Measurements from ENCODE around the gene LYPD6B.

Gene LYPD6B

DNA sequence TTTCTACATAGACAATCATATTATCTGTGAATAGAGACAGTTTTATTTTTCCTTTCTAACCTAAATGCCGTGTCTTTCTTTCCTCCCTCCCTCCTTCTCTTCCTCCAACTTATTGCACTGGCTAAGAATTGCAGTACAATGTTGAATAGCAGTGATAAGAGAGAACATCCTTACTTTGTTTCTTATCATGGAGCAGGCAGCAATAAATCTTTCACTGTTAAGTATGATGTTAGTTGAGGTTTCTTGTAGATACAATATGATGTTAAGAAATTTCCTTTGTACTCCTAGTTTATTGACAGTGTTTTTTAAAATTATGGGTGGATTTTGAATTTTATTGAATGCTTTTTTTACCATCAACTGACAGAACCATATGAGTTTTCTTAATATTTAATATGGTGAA, 6.0 kb downstream of the LYPD6B start:
- no peak for DNase-seq

DNA sequence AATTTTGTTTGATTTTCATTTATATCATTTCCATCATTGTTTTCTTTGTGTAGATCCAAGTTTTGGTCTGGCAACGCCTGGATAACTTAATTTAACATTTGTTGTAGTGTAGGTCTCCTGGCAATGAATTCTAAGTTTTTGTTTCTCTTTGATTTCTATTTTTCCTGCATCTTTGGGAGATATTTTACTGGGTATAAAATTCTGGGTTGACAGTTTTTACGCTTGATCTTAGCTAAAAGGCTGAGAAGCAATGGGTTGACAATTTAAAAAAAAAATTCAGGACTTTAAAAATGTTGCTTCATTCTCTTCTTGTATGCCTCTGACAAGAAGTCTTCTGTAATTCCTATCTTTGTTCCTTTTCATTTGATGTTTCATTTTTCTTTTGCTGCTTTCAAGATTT, 8.6 kb downstream of the LYPD6B start:
- DNase-seq = no peak

DNA sequence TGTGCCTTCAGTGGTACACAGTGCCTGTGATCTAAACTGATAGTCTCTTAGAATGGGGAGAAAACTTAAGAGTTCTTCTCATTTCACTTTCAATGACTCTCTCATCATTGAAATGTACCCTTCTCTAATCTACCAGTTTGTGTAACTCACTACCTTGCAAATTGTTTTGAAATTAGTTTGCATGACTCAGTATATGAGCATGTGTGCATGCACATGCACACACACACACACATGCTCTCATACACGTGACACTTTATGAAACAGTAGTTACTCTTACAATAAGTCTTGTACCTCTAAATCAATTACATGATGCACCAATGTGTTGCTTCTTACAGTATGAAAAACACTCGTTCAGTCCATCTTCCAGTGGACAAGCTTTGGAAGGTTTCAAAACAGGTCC, 10.6 kb downstream of the LYPD6B start:
- DNase-seq = no peak

DNA sequence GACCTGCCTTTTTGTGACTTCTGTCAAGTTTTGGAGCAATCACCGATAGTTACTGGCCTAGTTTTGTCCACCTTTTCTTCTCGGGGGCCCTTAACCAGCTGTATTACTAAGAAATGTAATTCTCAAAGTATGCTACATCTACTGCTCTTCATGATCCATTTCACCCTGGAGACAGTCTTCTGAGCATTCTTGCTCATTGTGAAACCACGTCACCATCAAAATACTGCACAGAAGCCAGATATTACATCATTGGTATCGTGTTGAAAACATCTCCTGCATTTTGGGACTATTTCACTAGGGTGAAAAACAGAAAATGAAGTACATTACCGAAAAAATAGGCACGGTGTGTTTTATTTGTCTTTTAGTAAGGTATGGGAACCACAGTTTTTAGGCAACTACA, 11.7 kb downstream of the LYPD6B start:
- no peak for DNase-seq

DNA sequence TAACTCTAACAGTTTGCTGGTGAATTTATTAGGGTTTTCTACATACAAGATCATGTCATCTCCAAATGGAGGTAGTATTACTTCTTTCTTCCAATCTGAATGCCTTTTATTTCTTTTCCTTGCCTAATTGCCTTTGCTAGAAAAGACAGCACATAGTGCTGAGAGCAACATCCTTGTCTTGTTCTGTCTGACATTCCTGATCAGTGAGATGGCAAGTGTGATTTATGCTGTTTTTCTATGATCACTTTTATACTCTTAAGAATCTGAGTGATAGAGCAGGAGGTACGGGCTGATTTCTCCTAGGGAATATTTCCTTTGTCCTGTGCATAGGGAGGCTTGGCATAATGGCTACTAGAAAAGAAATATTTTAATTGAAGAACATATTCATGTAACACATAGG, 17.3 kb downstream of the LYPD6B start:
- DNase-seq = no peak

DNA sequence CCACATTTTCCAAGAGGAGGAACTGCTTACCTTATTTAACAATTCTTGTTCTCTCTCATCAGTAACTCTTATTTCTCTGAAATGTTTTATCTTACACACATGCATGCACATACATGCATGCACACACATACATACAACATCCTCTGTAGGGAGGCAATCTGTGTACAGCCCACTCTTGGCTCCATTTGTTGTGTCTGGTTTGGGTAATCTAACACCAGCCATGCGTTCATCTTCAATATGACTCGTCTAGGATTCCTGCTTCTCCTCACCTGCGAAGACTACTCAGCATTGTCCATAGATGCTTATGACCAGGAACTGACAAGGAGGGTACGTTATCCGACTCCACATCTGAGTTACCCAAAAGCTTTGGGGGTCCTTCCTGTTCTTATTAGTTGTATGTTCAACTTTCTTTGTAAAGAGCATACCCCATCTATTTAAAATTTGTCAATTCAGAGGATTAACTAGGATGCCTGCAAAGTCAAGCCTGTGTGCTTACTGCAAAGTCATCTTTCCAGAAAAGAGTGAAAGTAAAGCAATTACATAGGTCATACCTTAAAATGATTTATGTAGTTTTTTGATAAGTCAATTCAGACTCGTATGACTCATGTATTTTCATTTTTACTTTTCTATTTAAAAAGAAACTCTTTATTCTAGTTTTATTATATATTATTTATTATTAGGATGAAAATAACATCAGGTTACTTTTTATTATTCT, 18.2 kb downstream of the LYPD6B start:
- no peak for DNase-seq

DNA sequence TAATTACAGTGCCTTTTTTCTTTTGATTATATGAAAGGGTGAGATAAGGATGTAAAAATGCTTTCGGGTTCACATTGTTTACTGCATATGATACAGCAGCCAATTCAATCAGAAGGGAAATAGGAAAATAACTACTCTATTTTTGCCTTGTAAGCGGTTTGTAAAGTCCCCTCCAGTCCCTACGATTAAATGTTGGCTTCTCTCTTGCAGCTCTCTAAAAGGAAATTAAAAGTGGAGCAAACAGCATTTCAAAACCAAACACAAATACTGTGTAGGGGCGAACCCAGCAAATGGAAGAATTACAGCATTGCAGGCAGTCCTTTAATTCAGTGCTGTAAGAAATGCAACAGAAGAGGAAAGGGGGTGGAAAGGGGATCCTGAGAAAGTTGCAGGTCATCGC, 18.9 kb downstream of the LYPD6B start:
- DNase-seq = no peak

DNA sequence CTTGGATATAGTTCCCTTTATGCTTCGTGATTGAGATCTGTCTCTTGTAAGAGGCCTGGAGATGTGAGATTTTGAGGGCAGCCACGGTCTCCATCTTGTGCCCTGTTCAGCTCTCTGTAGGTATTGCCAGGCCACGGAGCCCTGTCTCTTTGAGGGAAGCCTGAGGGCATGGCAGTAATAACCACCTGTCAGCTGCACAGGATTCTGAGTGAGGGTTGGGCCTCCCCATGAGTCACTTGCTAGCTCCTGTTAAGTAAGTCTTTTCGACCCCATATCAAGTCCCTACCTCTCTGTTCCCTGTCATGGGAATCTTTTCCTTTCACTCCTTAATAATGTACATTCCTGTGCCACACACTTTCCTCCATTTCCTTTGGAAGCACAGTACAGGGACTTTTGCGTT, 20.4 kb downstream of the LYPD6B start:
- DNase-seq = no peak

DNA sequence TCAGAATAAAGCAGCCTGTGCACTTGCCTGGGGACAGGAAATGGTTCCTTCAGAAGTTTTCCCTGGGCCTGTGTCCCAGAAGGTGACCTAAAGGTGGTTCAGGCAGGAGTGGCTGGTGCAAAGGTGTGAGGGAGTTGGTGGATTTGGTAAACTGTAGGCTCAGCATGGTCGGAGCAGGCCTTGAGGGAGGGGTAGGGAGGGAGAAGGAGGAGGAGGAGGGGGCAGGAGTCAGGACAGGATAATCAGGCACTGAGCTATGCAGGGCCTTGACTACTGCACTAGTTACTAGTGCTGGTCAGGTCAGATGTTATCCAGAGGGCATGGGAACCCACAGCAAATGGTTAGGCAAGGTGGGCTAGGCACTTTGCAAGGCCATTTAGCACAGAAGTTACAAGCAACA, 21.3 kb downstream of the LYPD6B start:
- DNase-seq = no peak

DNA sequence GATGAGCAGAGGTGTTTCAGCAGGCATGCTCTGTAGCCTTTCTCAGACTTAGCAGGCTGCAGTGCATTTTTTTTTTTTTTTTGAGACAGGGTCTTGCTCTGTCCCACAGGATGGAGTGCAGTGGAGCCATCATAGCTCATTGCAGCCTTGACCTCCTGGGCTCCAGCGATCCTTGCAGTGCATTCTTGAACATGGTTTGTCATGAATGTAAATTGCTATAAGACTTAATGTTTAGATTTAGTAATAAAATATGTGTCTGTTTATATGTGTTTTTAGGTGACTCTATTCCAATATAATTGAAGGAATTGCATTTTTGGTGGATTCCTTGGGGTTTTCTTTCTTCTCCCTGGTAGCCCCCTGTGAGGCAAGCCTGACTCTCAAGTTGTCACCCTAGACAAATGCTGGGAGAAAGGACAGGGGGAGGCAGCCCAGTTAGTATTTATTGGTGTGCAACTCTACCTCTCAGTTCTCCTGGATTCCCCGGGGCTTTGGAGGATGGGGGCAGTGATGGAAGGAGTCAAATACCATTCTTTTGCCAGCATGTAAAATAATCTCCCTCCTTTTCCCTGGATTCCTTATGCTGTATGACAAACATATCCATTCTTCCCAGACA, 22.7 kb downstream of the LYPD6B start:
- no peak for DNase-seq

DNA sequence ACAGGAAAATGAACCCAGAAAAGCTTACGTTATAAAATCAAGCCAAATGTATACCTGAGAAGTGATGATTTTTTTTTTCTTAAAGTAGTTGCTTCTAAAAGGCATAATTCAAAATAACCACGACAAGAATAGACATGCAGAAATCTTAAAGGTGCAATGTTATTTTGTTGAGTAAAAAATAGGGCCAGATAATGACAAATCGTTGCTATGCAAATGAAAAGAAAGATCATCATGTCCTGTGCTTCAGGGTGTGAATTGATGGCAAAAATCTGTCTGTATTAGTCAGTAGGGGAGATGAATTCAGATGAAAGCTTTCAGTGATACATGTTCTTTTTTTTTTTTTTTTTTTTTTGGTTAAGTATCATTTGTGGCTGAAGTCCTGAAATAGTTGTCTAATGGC, 24.0 kb downstream of the LYPD6B start:
- no peak for DNase-seq

DNA sequence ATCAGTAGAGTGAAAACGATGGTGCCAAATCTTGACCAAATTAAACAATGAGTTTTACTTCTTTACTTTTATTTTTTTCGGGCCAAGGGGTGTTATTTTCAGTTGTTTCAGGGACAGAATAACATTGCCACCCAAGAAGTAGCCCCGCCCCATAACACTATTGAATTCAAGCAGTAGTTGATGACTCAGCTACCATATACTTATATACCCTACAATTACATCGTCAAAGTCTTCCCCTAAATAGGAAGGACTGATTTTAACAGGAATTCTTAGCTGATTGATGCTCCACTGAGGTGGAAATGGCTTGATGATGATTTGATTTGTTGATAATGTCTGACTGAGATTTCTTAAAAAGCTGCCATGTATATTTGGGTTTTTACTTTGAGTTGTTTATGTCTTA, 24.7 kb downstream of the LYPD6B start:
- no peak for DNase-seq

DNA sequence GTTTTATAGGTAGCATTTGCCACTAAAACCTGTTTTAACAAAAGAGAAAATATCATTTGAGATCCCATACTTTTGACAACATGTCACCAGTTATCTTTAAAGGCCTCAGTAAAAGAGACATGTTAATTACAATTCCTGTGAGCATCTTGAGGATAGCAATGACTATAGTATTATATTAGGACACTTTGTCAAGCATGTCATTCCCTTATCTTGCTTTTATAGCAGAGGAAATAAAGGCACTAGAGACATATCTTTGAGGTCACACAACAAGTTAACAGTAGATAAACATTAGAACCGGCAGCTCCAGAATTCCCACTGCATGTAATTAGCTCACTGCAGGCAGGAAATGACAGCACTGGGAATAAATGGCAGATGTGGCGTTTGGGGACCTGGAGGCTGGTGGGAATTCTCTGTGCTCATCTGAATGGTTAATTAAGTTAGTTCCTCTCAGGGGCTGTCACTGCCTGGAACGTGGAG, 25.9 kb downstream of the LYPD6B start:
- DNase-seq = no peak

DNA sequence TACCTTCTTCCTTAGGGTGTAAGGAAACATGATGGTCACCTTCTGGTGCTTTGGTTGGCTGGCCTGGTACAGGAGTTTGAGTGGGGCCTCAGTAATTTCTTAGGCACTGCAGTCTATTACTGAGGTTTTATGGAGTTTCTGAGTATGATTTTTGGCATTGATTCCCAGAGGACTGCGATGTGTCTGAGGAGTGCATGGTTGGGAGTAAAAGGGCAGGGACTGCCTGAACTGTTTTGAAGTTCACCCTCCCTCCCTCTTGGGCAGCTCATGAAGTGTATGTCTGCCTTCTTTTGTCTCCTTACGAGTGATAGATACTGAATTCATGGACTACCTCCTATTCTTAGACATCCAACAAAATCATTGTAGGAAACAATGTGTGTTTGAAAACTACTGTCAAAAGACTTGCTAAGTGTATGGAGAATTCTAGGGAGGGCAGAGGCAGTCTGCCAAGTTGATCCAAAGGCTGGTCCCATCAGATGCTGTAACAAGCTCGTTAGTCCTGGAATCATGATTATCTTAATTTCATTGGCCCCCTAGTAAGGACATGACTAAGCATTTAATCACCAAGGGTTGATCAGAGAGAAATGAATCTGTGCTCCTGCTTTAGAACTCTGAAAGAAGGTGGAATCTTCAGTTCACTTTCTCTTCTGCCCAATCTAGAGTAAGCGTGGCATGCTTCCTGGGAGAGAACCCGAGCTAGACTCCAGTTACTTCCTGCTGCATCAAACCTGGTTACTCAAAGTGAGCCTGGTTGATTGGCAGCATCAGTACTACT, 26.5 kb downstream of the LYPD6B start:
- no peak for DNase-seq

DNA sequence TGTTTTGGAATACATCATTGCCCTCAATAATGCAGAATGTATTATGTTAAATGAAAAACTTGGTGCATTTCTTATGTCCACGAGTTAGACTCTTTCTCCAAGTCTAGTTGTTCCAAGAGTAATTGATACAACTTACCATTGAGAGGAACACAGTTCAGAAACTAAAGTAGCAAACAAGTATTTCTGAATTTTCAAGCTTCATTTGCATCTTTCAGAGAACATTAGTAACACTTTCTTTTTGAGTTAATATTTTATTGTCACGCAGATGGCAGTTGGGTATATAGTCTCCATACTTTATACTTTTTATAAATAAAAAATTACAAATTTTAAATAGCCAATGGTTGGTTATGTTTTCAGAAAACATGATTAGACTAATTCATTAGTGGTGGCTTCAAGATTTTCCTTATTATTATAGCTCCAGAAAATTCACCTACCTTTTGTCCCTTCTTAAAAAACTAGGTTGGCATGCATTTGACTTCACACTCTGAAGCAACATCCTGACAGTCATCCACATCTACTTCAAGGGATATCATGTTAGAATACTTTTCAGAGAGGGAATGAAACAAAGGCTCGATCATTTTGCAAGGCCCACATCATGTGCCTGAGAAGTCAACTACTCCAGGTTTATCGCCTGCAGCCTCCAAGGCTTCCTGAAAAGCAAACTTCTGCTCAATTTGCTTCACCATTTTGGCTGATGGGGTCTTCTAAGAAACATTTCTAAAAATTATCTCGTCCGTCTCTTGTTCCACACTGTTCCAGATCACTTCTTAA, 29.9 kb downstream of the LYPD6B start:
- no peak for DNase-seq

DNA sequence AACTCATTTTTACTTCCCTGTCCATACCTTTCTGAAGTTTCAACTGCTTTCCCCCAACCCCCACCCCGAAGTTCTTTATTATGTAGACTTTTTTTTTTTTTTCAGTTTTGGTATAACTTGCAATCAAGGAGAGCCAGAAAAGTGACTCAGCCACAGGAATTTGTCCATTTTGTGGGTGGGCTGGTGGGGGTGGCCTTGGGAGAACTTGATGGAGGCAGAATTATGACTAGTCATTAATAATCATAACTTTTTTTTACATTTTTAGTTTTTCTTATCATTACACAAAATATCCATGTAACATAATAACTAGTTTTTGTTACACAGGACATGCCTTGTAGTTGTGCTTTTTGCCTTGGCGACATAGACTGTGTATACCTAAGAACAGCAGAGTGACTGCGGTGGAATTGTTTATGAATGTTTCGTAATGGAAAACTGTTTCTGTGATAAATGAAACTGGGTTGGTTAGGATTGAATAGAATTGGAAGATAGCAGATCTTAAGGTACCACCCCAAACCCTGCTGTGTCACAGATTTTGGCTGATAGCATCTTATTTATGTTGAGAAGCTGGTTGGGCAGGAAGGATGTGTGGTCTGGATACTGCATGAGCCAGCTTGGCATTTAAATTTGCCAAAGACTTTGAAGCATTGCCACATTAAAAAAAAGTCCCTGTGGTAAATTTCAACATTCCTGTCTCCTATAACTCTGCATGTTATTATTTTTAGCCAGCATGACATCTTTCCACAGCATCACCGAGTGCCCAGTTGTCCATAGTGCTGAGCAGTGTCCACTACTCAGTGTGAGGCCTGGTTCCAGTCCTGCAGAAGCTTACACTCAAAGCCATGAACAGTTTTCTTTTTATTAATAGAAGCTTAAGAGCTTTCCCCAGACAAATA, 30.7 kb downstream of the LYPD6B start:
- DNase-seq = no peak

DNA sequence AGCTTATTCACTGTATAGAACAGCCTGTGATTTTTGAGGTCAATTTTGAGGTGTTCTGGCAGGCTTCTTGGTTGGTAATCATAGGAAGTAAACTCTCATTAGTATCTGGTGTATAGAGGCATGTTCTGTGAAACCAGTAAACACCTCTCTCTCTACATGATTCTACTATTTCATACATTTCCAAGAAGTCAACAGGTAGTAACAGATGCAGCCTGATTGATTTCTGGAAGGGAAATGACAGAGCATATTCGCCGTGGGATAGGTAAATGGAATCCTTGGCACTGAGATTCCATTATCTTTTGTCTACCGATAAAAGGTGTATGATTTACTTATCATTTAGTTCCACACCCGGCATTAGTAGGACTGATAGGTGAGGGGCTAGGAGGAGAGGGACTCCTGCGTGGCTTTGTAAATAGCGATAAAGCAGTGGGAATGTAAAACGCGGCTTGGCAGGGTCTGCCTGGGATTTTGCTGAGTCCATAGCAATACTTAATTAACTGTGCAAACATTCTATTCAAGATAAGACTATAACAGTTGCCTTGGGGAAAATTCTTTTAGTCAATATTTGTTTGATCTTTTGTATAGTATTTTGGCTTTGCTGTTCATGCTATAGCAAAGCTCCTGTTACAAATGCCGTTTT, 32.3 kb downstream of the LYPD6B start:
- no peak for DNase-seq

DNA sequence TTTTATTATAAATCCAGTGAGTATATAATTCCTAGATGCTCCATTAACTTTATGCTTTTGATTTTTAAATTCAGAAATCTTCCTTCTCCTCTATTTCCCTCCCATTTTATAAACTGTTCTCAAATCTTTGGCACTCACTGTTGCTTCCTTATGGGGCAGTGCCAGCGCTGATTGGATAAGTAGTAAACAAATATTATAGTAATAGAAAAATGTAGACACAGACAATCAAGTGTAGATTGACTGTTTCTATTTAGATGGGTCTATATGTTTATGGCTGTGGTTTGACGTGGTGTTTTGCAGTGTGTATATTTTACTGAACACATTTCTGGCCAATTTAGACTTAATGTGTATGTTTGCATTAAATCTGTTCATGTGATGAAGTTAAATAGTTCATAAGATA, 36.6 kb downstream of the LYPD6B start:
- DNase-seq = no peak

DNA sequence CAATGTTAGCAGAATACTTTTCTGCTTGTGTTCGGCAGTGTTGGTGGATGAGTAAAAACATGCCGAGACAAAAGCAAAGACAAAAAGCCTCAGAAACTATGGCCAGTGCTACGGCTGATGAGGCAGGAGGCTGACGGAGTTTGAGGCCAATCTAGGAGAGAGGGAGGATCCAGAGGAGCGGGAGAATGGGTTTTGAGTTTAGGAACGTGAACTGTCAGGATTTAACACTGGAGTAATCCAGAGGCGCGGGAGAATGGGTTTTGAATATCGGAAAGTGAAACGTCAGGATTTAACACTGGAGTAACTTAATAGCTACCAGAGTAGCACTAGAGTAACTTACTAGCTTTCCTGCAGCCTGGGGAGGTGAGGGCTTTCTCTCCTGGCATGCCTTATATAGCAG, 37.4 kb downstream of the LYPD6B start:
- no peak for DNase-seq

DNA sequence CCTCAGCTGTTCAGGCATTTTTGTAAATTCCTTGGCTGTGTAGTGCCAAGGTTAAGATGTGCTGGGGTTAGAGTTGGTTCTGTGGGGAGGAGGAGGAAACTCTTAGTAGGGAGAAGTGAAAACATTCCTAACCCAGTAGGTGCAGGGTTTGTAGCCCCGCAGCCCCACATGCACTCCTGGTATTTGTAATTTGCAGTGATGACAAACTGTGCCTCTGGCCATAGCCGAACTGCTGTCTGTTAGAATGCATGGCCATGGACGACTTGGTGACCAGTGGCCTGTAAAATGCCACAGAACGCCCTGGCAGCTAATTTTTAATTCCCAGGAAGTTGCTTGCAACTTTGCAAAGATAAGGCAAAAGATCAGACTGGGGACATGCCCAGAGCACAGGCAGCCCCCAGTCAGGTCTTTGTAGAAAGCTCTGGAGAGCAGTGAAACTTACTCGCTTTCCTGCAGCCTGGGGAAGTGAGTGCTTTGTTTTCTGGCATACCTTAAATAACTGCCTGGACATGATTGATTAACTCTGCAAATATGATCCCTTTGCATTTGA, 38.4 kb downstream of the LYPD6B start:
- DNase-seq = no peak

DNA sequence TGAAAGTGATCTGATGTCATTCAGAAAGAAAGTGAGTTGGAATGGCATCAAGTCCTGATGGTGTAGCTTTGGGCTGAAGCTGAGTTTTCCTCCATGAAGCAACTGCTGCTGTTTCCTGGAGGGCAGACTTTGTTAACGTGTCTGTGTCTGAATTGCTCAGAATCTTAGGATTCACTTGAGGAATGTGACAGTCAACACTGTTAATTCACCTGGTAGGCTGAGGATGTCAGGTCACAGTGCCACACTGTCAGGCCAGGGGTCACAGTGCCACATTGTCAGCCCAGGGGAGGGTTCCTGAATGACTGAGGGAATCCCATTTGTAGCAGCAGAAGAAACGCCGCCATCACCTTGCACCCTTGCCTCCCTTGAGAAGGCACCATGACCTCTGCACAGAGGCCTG, 39.4 kb downstream of the LYPD6B start:
- DNase-seq = no peak

DNA sequence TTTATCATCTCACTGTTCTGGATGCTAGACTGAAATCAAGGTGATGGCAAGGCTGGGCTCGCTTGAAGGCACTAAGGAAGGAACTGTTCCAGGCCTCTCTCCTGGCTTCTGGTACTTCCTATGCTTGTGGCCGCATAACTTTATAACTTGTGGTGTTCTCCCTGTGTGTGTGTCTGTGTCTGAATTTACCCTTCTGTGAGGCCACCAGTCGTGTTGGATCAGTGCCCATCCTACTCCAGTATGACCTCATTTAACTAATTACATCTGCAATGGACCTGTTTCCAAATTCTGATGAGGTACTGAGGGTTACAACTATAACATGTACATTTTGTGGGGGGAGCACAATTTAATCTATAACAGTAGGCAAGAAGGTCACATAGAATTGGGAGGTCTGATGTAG, 41.6 kb downstream of the LYPD6B start:
- DNase-seq = no peak
